GM21390 (cell line): ENCODE results near the gene ACACA.
"Not testable (repeated sequence)": the region's sequence is repeated elsewhere in the genome, so short reads cannot be mapped to it uniquely, and the experiment has no call there.

Experiments
- ATAC-seq: cut with Tn5 transposase; IDR thresholded peaks from one replicate; pipeline ENCODE4 v1.9.1; 2021; ENCODE audit not compliant: unreplicated experiment

The ACACA gene

GRCh38 chr17:37399265-37399803, 7.3 kb downstream of the ACACA start:
- no peak for ATAC-seq

DNA sequence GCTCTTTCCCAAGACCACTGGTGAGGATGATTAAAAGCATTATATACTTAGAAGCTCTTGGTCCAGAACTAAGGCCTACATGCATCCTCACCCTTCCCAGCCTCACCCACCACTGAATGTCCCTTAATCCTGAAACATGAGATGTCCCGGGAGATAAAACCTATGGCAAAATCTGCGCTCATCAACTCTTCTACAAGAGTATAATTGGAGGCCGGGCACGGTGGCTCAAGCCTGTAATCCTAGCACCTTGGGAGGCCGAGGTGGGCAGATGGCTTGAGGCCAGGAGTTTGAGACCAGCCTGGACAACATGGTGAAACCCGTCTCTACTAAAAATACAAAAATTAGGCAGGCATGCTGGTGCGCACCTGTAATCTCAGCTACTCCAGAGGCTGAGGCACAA, 13.3 kb downstream of the ACACA start:
- no peak for ATAC-seq

DNA sequence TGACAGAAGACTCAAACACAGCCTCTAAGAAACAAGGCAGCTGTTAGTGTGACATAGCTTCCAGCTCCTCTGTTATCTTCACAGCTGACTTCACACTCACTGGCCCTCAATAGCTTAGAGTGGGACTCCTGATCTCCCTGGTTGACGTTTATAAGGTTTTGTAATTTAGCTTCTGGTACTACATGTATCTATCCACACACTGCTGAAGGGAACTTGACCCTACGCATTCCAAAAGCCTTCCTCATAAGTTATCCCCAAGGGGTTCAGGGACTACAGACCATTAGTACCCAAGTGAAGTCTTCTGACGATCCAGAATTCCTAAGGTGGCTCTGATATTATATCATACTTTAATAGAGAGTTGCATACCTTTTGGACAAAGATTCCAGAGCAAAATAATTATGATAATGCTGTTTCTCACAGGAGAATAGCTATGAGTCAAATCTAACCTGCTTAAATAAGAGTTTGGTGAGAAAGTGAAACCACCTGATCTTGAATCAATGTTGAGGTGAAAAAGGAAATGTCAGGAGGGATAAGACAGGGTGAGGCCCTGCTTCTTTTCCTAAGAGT, 14.5 kb downstream of the ACACA start:
- peak; percentile 66 for ATAC-seq

GRCh38 chr17:37391146-37391545, 15.5 kb downstream of the ACACA start:
- ATAC-seq: no peak

DNA sequence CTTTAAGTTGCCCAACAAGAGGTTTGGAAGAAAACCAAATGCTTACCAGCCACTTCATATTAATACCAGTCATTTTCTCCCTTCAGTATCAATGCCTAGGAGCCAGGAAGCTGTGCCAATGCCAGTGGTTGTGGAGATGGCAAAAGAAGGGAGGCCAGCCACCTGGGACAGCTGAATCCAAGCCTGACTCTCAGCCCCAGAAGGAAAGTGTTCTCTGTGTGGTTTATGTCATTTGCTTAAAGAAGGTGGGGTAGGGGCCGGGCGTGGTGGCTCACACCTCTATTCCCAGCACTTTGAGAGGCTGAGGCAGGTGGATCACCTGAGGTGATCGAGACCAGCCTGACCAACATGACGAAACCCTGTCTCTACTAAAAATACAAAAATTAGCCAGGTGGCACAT, 17.5 kb downstream of the ACACA start:
- no peak for ATAC-seq

- no peak for ATAC-seq
These were observed 18.4 kb downstream of the ACACA start for GRCh38 chr17:37388266-37388665.

DNA sequence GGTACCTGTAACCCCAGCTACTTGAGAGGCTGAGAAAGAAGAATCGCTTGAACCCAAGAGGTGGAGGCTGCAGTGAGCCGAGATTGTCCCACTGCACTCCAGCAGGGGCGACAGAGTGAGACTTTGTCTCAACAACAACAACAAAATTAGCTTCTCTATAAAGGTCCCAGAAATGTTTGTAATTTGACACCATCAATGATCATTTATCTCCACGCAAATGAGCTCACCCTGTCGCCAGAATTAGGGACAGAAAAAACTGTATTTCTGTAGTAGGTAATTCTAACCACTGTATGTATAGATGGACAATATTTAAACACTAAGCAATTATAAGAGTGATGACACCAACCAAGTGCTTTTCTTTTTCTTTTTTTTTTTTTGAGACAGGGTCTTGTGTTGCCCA, 20.2 kb downstream of the ACACA start:
- no peak for ATAC-seq

DNA sequence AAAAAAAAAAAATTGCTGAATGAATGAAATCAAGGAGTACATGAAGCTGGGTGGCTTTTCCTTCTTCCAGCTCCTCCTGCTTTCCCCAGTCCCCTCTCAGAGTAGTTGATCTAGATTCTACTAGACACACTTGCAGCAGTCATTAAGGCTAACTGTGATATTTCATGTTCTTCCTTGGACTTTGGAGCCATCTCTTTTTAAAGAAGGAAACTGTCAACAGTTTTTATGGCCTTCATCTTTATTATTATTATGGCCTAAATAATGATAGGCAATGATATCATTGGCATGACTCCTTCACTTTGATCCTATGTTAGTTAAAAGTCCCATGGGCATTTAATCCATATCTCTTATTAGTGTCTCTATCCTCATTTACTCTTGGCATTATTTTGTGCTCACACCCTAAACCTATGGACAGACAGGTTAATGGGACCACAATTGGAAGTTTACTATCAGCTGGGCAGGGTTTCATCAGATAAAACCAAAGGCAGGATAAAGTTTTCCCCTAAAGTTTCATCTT, 21.1 kb downstream of the ACACA start:
- ATAC-seq: no peak

DNA sequence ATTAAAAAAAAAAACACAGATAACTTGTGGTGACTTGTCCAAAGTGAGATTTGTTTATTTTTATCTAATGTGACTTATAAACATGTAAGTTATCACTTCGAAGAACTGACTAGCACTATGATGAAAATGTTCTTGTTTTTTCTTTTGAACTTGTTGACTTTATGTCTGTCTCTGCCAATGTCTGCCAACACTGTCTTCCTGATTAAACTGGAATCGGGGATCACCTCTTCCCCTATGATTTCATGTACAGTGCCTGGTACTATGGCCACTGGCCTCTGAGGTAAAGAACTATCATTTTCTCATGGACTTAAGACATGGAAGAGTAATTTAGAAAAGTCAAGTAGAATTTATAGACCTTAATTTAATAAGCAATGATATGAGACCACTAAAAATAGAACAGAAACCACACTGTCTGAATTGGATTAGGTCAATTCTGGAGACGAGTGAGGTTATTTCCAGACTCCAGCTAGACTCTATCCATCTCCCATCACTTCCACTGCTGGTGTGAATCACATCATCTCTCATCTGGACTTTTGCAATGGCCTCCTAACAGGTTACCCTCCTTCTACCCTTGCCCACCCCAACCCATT, 22.0 kb downstream of the ACACA start:
- ATAC-seq: no peak

GRCh38 chr17:37382056-37382455, 24.6 kb downstream of the ACACA start:
- no peak for ATAC-seq

- no peak for ATAC-seq
These were observed 30.9 kb downstream of the ACACA start, which contains the start of gene C17orf78 for GRCh38 chr17:37375706-37376105. TSS of gene C17orf78 (plus strand) at chr17:37375985. CDS start at chr17:37376093, 108 bp downstream.

GRCh38 chr17:37373530-37374159, 33.0 kb downstream of the ACACA start:
- no peak for ATAC-seq

DNA sequence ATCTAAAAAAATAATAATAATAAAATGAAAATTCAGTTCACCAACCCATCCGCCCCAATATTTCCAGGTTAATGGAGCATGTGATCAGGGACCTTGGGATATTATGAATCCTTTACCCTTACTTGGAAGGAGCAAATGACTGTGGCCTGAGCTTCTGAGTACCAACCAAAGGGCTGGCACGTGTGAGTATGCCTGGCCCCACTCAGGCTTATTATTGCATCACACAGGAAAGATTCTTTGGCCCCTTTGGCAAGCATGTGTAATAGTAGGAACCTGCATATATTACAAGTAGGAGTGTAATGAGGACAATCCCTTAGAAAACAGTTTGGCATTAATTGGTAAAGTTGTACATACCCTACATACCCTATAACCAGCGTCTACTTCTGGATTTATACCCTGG, 38.1 kb downstream of the ACACA start:
- ATAC-seq: no peak

DNA sequence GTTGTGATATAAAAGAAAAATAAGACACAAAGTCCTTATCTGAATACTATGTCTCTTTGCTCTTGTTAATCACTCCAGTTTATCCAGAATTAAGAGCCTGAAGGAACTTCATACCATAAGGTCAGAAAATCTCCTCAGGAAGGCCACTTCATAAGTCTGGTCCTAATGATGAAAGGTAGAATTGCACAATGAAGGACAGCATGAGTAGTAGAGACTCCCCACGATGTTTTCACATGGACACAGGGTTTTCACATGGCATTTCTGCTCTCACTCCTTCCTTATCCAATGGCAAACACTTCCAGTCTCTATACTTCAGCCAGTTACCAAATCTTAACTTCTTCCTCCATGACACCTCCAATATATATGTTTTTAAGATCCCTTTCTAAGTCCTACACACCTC, 41.0 kb downstream of the ACACA start:
- no peak for ATAC-seq

DNA sequence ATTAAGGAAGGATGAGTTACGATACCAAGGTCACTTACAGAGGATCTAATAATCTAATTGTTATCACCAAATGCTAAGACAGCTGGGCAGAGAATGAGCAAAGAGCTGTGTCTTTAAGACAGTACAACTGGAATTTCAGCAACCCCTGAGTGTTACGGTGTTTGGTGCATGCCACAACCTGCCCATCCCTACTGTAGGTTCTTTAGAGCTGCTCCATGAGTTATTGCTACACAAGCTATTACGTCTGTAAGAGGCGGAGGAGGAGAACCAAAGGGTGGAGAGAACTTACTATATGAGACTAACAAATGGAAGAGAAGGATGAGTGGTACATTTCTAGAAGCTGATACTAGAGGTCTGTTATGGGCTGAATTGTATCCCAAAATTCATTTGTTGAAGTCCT, 45.1 kb downstream of the ACACA start:
- ATAC-seq: no peak

- ATAC-seq: no peak
These were observed 46.0 kb downstream of the ACACA start for GRCh38 chr17:37360632-37361031.

DNA sequence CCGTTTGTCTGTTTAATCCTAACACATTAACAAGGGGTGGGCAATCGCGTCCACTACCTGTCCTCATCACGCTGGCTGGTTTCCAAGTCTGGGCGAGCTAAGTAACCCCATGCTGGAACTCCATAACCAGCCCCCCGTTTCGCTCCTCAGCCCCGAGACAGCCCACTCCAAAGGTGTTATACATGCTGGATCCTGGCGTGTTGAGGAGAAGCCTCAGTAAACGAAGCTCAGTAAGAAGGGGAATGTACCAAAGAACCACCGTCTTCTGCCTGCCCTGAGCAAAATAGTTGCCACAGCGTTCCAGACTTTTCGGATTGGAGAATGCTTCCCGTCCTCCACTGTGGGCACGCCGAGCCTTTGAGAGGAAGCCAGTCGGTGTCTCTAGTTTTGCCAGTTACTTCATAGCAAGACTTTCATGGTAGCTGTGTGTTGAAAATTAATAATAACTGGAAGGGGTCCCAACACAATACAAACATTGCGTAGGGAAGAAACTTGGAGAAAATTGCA, 46.9 kb downstream of the ACACA start:
- no peak for ATAC-seq

DNA sequence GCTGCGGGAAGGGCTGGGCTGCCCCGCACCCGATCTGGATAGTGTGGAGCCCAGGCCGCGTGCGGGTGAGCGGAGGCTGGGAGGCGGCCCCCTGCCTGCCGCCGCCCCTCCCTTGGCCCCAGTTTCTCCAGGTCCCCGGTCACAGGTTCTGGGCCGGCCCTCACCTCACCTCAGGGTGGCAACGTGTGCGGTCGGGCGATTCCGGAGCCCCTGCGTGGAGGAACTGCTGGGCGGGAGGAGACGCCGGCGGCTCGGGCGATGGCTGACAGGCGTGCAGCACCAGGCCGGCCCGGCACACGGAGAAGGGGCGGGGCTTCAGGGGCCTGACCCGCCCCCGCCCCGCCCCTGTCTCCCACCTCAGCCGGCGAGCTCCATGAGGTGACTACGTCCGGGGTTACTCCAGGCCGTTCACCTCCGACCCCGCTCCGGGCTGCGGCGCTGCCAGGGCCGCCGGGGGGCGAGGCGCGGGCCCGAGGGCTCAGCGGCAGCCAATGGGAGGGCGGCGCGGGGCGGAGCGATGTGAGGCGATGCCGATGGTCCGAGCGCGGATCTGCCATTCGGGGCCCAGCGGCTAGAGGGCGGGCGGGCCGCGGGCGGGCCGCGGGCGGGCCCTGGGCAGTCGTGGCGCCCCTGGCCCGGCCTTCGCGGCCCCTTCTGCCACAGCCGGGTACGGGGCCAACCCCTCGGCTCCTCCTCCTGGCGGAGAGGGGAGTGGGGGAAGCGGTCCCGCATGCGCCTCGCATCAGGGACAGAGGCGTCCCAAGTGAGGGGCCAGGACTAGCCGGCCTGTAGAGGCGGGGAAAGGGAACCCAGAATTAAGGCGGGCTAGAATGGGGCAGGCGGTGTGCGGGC, 47.6 kb downstream of the ACACA start:
- peak; percentile 90 for ATAC-seq

- peak; percentile 6 for ATAC-seq
These were observed 48.4 kb downstream of the ACACA start for GRCh38 chr17:37358098-37358829.

DNA sequence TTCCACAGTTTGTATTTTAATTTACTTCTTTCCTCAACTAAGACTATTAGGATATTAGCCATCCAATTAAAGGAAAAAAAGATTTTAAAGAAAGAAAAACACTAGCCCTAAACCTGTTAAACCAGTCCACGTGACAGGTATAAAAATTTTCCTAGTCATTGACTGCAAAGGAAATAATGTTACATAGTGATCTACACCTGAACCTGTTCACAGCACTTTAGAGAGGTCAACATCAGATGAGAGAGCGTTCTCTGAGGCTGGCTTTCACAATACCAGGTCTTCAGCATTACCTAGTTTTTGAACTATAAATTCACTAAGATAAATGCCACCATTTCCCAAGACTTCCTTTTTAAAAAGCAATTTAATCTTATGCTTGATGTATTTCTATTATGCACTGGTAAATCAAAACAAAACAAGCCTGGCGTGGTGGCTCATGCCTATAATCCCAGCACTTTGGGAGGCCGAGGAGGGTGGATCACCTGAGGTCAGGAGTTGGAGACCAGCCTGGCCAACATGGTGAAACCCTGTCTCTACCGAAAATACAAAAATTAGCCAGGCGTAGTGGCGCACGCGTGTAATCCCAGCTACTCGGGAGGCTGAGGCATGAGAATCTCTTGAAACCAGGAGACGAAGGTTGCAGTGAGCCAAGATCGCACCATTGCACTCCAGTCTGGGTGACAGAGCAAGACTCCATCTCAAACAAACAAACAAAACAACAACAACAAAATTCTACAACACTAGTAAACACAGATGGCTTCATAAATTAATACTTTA, 49.7 kb downstream of the ACACA start:
- ATAC-seq: not testable (repeated sequence)
